Endodermal cell (in vitro differentiated cells): ENCODE results near the gene VAV2. TPM values are rescaled to one million over a fixed set of nuclear protein-coding genes. Genes with fewer than 3 reads are reported as not detected.

ENCODE experiments used
- DNase-seq: peaks from one replicate; pipeline ENCODE4 v3.0.0-alpha.2; 2017
- H3K27ac ChIP-seq: 2 replicates; pipeline ENCODE4 v1.5.1; 2013; ENCODE audit warnings: mild to moderate bottlenecking, low read depth, low read length, moderate library complexity
- H3K27me3 ChIP-seq: 2 replicates; pipeline ENCODE4 v1.6.1; 2013; ENCODE audit warnings: mild to moderate bottlenecking, low read length, moderate library complexity; ENCODE audit not compliant: insufficient read depth, control insufficient read depth, poor library complexity, severe bottlenecking
- H3K36me3 ChIP-seq: 2 replicates; pipeline ENCODE4 v1.7.0; 2013; ENCODE audit warnings: mild to moderate bottlenecking, low read length, moderate library complexity; ENCODE audit not compliant: control insufficient read depth, insufficient read depth
- H3K4me1 ChIP-seq: one replicate; pipeline ENCODE4 v1.7.0; 2013; ENCODE audit warnings: low read length; ENCODE audit not compliant: control insufficient read depth, insufficient read depth
- H3K4me3 ChIP-seq: 2 replicates; pipeline ENCODE4 v1.5.1; 2013; ENCODE audit warnings: mild to moderate bottlenecking, low read length, moderate library complexity
- H3K9ac ChIP-seq: 2 replicates; pipeline ENCODE4 v1.6.1; 2013; ENCODE audit warnings: mild to moderate bottlenecking, low read length, moderate library complexity; ENCODE audit not compliant: poor library complexity, severe bottlenecking; ENCODE audit errors: extremely low read depth
- H3K9me3 ChIP-seq: 2 replicates; pipeline ENCODE4 v1.6.1; 2013; ENCODE audit warnings: mild to moderate bottlenecking, low read length, moderate library complexity; ENCODE audit not compliant: control insufficient read depth
- H3K27ac Mint-ChIP-seq: 2 replicates; pipeline ENCODE4 v1.8.0; 2020; ENCODE audit warnings: mixed read lengths
- H3K27me3 Mint-ChIP-seq: 2 replicates; pipeline ENCODE4 v1.8.0; 2021; ENCODE audit warnings: mild to moderate bottlenecking, mixed read lengths; ENCODE audit not compliant: insufficient read depth
- H3K36me3 Mint-ChIP-seq: 2 replicates; pipeline ENCODE4 v1.8.0; 2020; ENCODE audit warnings: low read depth, mixed read lengths
- H3K4me1 Mint-ChIP-seq: 2 replicates; pipeline ENCODE4 v1.8.0; 2020; ENCODE audit warnings: mixed read lengths
- H3K4me3 Mint-ChIP-seq: 2 replicates; pipeline ENCODE4 v1.8.0; 2020; ENCODE audit warnings: mild to moderate bottlenecking, moderate library complexity, mixed read lengths
- H3K9me3 Mint-ChIP-seq: 2 replicates; pipeline ENCODE4 v1.8.0; 2020; ENCODE audit warnings: mild to moderate bottlenecking, mixed read lengths
- WGBS, 2 experiments: methylation state at CpG; one replicate each; pipeline versions ENCODE4 v1.1.5 to v1.1.7; 2013; ENCODE audit warnings: missing lambda C conversion rate in 2 of 2, mixed read lengths in 1 of 2; ENCODE audit not compliant: insufficient coverage in 1 of 2, insufficient read length in 1 of 2; 5-methylcytosine and 5-hydroxymethylcytosine counted together
- total RNA-seq, 2 donors: library from RNA; stranded (reverse); fragmentation: NEBNext Ultra II Directional in 1 of 2; extraction: Animal tissue kit (Norgen Biotek cat#: 25700) in 1 of 2; gene quantifications; 2 replicates in 1 of 2; 3 replicates in 1 of 2; pipeline ENCODE4 v1.2.1, GENCODE V29; 2021
- TF ChIP-seq, protein P1 (sequence below): fragments of 200-600 bp; sonication (generic); conservative IDR thresholded peaks from 2 replicates; pipeline ENCODE4 v1.5.0; 2021; ENCODE audit warnings: antibody characterized with exemption, mild to moderate bottlenecking

The VAV2 gene
- total RNA-seq, 2 donors from 2014 or later = 29.8 to 35.9 TPM

DNA sequence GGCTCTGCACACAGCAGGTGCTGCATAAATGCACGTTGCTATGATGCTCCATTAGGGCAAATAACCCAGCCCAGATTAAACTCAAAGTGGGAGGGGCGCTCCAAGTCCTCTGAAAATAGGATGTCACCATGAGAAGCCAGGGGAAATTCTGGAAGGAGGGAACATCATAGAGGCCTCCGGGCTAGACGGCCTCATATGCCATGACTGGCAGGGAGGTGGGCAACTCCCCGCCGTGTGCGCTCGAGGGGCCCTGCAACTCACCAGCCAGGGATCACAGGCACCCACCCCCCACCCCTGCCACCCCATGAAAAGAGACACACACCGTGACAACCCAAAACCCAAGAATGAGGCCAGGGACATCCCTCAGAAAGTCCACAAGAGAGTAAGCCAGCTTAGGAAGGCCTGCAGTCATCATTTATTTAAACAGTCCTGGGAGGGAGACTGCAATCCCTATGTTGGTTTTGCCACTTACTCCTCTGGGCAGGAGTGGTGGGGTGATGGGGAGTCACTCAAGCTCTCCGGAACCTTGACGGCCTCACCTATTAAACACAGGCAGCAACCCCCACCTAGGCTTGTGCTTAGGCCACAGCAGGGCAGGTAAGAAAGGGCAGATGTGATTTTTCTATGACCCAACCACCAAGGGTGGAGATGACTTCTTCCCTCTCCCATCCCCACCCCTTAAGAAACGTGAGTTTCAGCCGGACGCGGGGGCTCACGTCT, 4.0 kb downstream of the VAV2 start:
- H3K9ac ChIP-seq = no peak overlapping the region
- H3K9me3 Mint-ChIP-seq = no peaks in the 10 kb centered on the region
- no peak overlapping the region for H3K4me3 Mint-ChIP-seq

DNA sequence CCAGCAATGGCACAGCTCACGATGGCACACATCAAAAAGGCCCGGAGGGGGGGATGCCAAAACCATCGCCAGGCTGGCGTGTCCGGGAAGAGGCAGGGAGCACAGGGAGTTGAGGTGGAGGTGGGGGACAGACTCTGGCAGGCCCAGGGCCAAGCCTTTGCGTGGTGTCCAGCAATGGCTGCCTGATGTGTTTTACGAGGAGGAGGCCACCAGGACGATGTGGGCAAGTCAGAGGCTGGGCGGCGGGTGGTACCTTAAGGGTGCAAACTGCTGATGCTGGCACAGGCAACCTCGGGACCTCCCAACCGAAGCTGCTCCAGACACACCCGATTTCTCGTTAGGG, 4.7 kb downstream of the VAV2 start:
- TF ChIP-seq, protein P1, sequence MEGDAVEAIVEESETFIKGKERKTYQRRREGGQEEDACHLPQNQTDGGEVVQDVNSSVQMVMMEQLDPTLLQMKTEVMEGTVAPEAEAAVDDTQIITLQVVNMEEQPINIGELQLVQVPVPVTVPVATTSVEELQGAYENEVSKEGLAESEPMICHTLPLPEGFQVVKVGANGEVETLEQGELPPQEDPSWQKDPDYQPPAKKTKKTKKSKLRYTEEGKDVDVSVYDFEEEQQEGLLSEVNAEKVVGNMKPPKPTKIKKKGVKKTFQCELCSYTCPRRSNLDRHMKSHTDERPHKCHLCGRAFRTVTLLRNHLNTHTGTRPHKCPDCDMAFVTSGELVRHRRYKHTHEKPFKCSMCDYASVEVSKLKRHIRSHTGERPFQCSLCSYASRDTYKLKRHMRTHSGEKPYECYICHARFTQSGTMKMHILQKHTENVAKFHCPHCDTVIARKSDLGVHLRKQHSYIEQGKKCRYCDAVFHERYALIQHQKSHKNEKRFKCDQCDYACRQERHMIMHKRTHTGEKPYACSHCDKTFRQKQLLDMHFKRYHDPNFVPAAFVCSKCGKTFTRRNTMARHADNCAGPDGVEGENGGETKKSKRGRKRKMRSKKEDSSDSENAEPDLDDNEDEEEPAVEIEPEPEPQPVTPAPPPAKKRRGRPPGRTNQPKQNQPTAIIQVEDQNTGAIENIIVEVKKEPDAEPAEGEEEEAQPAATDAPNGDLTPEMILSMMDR = no peak
- Mint-ChIP-seq H3K9me3 (no peaks in the 10 kb centered on the region), H3K4me1 (peaks cover 22% of the 10 kb centered on the region), H3K27me3 (no peaks in the 10 kb centered on the region), H3K27ac (no peak overlapping the region), H3K4me3 (no peak overlapping the region), H3K36me3 (no peaks in the 10 kb centered on the region)
- H3K9ac ChIP-seq = no peak overlapping the region
- WGBS, 2 experiments = 93% methylated on average over 9 to 14 of the region's 14 CpGs
- DNase-seq = no peak
- H3K4me1 ChIP-seq = peaks cover 4% of the 10 kb centered on the region
- no peak overlapping the region for H3K4me3 ChIP-seq
- no peaks in the 10 kb centered on the region for H3K27me3 ChIP-seq
- no peak overlapping the region for H3K27ac ChIP-seq
- H3K36me3 ChIP-seq = no peaks in the 10 kb centered on the region
- H3K9me3 ChIP-seq = no peaks in the 10 kb centered on the region

More for the DNA sequence above, 4.0 kb downstream of the VAV2 start:
- Histone ChIP-seq H3K4me3 (no peak overlapping the region), H3K36me3 (no peaks in the 10 kb centered on the region), H3K4me1 (peaks cover 4% of the 10 kb centered on the region), H3K9me3 (no peaks in the 10 kb centered on the region), H3K27ac (no peak overlapping the region), H3K27me3 (no peaks in the 10 kb centered on the region)
- Mint-ChIP-seq H3K4me1 (peaks cover 22% of the 10 kb centered on the region), H3K27ac (no peak overlapping the region), H3K27me3 (no peaks in the 10 kb centered on the region), H3K36me3 (no peaks in the 10 kb centered on the region)
- TF ChIP-seq, protein P1 = no peak
- 87 to 92% methylated on average over 10 to 16 of the region's 16 CpGs for whole genome bisulfite sequencing, 2 experiments
- DNase-seq = no peak

DNA sequence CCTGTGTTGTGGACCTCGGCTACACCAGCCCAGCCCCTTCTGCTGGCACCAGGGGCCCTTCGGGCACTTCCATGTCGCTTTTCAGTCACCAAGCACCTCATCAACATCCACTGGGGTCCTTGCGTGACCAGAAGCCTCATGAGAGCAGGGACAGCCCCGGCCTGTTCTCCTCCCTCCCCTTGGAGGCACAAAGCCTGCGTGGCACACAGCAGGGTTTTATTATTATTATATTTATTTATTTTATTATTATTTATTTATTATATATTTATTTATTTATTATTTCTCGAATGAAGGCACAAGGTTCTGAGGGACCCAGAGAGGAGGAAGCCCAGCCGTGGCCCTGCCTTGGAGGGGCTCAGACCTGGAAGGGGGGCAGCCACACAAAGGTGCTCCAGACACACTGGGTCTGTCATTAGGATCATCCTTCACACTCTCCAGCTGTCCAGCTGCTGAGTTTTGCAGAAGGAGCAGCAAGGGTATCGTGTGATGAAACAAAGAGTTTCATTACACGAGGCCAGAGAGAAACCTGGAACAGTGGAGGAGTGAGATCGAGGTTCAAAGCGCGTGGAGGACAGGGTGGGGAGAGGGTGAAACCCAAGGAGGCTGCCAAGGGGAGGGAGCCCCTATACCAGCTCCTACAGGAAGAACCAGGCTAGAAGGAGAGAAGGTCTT, 5.2 kb downstream of the VAV2 start:
- Histone ChIP-seq H3K36me3 (no peaks in the 10 kb centered on the region), H3K9me3 (no peaks in the 10 kb centered on the region), H3K4me1 (peaks cover 4% of the 10 kb centered on the region), H3K4me3 (no peak overlapping the region), H3K27ac (no peak overlapping the region), H3K27me3 (no peaks in the 10 kb centered on the region), H3K9ac (no peak overlapping the region)
- Mint-ChIP-seq H3K4me3 (no peak overlapping the region), H3K9me3 (no peaks in the 10 kb centered on the region), H3K4me1 (peaks cover 22% of the 10 kb centered on the region), H3K27me3 (no peaks in the 10 kb centered on the region), H3K27ac (no peak overlapping the region), H3K36me3 (no peaks in the 10 kb centered on the region)
- WGBS, 2 experiments = 92 to 94% methylated on average over 5 to 12 of the region's 13 CpGs
- TF ChIP-seq, protein P1 = no peak
- no peak for DNase-seq
